ENCODE measurements around the gene EGFR. TPM values are rescaled to one million over a fixed set of nuclear protein-coding genes. Genes with fewer than 3 reads are reported as not detected.

Gene EGFR
- total RNA-seq, 1 donor from 2014 or later = 0.26 TPM

DNA sequence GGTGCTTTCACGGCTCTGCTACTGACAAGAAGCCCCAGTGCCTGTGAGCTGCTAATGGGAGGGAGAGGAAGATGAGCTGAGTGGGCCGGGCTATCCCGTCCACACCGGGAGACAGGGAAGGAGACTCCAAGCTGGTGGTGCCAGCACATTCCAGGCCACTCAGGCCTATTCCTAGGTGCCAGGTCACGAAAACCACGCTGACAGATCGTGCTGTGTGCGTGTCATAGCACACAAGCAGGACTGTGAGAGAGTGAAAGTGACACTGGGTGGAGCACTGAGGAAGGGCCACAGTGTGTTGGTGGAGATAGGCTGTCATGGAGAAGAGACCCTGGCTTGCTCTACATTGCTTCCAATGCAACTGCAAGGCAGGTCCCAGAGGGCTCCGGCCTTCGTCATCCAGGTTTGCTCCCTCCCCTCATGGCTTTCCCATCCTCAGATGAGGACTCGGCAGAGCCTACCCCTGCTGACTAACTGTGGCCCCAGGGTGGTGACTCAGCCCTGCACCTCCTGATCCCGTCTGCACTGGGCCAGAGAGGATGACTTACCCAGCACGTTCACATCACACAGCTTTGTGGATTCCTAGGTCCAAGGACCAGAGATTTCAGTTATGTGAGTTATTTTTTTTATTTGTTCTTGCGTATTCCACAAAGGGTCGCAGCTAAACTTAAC is 167.3 kb downstream of the EGFR start:
- DNase-seq (ENCODE audit: low read depth in 2 of 2) = peak in 1 of 2 donors; percentile 50

DNA sequence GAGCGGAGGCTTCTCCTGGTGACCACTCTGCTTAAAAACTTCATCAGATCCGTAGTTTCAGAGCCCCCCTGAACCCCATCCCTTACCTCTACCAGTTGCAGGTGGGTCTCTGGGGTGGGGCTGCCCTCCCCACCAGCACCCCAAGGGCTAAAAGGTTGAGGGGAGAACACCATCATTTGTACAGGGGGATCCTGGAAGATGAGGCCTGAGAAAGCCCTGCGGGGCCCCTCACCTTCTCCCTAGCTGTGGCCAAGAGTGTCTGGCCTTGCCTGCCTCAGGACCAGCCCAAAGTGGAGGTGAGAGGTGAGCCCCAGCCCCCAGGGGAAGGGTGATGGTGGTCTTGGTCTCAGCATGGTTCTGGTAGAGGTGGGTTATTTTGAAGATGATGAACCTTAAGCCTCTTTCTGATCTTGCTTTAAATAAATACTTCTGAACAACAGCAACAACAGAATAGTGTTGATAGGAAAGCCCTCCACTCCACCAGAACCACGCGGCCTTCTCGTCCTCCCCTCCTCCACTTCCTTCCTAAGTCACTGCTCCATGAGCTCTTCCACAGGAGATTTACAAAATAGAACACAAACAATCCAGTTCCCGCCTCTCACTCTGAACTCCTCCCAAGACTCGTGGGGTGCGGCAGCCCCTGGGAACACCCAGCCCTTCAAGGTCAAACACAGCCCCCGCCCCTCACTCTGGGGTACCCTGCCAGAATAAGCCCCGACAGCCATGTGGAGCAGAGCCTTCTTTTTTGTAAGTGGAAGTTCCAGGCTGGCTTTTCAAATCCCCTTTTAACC is 169.1 kb downstream of the EGFR start:
- DNase-seq (ENCODE audit: low read depth in 2 of 2) = peak in 1 of 2 donors; percentile 48

DNA sequence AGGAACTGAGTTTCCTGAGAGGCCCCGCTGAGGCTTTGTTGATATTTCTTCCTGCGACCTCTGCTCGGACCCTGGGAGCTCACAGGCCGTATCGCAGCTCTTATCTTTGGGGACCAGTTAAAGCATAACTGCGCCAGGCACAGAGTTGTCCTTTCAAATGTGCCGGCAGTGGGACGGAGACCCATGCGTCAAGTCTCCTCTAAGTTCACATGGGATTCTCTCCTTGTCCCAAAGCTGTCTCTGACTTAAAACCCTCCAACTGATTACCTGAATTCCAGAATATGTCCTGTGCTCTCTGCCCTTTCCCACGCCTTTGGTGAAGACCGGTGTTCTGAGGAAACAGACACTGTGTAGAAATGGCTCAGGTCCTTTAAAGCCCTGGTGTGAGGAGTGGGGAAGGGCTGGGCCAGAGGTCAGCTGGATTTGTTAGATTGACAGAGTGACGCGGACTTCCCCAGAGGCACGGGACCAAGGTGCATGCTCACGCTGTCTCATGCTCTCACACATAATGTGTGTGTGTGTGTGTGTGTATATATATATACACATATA is 169.8 kb downstream of the EGFR start:
- no peak for DNase-seq (ENCODE audit: low read depth in 2 of 2)

DNA sequence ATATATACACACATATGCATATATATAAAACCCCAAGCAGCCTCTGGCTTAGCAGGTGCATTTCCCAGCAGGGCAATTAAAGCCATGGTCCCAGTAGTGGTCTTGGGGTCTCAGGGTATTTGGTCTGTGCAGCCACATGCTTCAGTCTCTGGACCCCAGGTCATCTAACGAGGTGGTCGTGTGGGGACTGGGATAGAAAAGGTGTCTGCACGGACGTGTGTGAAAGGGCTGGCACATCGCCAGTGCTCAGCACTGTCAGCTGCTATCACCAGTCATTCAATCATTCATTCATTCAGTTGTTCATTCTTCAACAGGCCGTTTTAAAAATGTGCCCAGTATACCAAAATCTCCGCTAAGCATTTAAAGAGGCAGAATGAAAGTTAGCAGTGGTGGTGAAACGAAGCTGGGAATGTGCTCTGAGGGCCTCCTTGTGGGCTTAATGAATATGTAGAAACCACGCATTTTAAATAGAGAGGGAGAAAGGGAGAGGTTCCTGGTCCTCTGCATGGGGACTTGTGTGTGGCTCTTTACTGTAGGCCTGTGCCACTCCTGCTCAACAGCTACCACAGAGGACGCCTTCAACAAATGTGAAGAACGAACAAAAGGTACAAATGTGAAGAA is 170.4 kb downstream of the EGFR start:
- no peak for DNase-seq (ENCODE audit: low read depth in 2 of 2)

DNA sequence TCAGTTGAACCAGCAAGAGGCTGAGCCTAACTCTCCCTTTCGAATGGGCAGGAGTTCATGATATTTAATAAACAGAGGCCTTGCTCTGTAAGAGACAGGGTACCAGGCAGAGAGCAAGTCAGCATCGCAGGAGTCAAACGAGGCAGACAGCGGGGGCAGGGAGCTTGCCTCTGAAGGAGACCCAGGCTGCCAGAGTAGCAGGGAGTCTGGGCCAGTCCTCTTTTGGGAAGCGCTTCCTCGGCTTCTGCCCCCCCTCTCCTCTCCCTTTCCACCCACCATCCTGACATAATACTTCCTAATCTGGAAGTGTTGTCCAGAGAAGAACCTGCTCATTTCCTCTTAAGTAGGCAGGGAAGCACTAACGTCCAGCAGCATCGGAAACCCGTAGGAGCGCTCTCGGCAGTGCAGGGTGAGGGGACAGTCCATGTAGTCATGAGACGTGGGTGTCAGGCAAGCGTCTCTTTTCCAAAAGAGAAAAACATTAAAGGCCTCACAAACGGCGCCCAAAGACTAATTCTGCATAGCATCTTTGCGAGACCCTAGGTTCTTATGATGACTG is 171.1 kb downstream of the EGFR start:
- no peak for DNase-seq (ENCODE audit: low read depth in 2 of 2)

DNA sequence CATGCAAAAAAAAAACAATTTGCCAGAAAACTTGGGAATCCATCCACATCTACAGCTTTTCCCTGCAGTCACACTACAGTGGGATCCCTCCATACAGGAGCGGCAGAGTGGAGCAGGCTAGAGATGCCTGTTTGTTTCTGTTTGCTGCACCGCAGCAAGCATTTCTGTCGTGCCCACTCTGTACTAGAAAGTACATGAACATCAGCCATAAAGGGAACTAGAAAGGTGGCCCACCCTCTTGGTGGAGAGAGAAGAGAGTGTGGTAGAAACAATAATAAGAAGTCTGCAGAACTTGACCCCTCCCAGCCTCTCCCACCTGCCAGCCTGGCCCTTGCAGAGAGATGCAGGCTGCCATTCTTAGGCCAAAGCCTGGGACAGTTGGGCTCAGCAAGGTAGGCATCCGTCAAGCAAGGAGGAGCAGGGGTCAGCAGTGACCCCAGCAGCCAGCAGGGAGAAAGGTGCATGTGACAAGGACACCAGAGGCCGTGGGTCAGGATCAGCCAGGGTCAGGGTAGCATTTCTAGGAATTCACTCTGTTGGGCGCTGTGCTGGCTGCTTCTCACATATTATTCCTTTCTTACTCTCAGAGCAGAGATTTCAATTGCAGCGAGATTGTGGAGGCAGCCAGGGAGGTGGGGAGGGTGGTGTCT is 171.8 kb downstream of the EGFR start:
- no peak for DNase-seq (ENCODE audit: low read depth in 2 of 2)

DNA sequence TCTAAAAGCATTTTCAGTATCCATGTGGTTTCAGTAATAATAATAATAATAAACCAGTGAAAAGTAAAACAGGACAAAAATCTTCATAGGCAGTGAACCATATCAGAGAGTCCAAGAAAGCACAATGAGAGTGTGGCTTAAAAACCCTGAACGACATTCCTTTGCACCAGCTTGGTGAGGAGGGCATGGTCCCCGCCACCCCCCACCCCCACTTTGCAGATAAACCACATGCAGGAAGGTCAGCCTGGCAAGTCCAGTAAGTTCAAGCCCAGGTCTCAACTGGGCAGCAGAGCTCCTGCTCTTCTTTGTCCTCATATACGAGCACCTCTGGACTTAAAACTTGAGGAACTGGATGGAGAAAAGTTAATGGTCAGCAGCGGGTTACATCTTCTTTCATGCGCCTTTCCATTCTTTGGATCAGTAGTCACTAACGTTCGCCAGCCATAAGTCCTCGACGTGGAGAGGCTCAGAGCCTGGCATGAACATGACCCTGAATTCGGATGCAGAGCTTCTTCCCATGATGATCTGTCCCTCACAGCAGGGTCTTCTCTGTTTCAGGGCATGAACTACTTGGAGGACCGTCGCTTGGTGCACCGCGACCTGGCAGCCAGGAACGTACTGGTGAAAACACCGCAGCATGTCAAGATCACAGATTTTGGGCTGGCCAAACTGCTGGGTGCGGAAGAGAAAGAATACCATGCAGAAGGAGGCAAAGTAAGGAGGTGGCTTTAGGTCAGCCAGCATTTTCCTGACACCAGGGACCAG is 172.5 kb downstream of the EGFR start:
- DNase-seq (ENCODE audit: low read depth in 2 of 2) = no peak

DNA sequence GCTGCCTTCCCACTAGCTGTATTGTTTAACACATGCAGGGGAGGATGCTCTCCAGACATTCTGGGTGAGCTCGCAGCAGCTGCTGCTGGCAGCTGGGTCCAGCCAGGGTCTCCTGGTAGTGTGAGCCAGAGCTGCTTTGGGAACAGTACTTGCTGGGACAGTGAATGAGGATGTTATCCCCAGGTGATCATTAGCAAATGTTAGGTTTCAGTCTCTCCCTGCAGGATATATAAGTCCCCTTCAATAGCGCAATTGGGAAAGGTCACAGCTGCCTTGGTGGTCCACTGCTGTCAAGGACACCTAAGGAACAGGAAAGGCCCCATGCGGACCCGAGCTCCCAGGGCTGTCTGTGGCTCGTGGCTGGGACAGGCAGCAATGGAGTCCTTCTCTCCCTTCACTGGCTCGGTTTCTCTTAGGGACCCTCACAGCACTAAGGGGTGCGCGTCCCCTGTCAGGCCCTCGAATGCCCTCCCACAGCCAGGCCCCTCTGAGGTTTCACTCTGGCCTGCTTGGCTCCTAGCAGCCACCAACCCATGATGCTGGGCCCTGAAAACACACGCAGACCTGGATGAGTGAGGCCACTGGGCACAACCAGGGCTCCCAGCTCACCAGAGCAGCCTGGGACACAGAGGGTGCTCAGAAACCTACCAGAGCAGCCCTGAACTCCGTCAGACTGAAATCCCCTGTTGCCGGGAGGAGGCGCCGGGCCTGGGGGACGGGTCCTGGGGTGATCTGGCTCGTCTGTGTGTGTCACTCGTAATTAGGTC is 173.3 kb downstream of the EGFR start:
- no peak for DNase-seq (ENCODE audit: low read depth in 2 of 2)

DNA sequence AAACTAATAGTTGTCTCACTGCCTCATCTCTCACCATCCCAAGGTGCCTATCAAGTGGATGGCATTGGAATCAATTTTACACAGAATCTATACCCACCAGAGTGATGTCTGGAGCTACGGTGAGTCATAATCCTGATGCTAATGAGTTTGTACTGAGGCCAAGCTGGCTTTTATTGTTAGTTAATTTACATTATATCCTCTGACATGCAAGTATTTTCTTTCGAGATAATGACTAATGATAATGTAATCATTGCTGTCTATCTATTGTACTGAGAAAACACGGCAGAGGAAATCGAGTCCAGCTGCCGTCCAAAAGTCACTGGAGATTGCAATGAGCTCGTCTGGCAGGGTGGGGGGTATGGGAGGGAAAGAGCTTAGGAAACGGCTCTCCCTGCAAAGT is 173.9 kb downstream of the EGFR start:
- peak in 1 of 2 donors; percentile 79 for DNase-seq (ENCODE audit: low read depth in 2 of 2)

DNA sequence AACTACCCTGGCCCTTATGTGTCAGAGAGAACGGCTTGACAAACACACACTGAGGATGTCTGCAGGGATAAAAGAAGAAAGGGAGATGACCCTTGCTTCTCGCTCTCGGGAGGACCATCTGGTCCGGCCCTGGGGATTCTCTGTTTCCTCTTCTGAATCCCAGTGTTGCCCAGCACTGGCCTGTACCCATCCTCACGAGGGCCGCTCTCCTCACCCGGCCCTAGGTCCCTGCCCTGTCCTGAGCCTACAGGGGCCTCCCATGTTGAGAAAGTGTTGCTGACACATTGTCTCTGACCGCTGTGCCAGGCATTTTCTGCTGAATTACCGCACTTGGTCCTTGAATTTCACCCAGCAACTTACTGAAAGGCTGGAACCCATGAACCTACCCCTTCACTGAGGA is 174.4 kb downstream of the EGFR start:
- no peak for DNase-seq (ENCODE audit: low read depth in 2 of 2)

DNA sequence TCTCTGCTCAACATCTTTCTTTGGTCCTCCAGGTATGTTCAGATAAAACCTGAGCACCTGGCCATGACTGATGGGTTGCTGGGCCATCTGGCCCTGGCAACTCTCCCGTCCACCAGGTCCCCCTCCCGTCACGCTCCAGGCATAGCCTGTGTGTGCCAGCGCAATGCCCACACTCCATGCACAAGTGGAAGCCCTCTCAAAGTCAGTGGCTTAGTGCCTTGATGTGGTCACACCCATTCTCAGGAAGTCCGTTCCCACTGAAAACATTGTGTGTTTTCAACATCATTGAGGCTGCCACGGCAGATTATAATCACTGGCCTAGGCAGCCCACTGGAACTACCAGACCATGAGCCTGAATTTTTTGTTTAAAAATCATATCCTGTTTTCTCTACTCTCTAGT is 175.7 kb downstream of the EGFR start:
- DNase-seq (ENCODE audit: low read depth in 2 of 2) = peak in 1 of 2 donors; percentile 23

DNA sequence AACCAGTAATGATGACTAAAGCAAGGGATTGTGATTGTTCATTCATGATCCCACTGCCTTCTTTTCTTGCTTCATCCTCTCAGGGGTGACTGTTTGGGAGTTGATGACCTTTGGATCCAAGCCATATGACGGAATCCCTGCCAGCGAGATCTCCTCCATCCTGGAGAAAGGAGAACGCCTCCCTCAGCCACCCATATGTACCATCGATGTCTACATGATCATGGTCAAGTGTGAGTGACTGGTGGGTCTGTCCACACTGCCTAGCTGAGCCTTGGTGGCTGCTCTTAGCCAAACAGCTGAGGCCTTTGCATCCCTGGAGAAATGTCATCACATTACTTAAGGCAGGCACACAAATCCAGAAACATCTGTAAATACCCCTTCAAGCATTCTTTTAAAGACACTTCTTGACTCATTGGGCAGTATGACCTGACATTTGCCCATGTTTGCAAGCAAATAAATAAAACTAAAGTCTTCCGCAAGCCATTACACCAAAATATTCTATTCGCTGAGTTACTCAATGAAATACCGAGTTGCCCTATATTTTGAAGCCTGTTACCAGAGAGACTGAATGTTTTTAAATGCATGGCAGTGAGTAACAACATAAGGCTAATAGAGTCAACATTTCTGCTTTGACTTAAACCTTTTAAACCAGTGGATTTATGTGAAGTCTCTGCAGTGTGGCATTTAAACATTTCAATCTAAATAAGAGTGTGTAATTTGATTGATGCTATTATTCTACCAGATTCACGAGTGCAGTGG is 180.0 kb downstream of the EGFR start:
- DNase-seq (ENCODE audit: low read depth in 2 of 2) = no peak

DNA sequence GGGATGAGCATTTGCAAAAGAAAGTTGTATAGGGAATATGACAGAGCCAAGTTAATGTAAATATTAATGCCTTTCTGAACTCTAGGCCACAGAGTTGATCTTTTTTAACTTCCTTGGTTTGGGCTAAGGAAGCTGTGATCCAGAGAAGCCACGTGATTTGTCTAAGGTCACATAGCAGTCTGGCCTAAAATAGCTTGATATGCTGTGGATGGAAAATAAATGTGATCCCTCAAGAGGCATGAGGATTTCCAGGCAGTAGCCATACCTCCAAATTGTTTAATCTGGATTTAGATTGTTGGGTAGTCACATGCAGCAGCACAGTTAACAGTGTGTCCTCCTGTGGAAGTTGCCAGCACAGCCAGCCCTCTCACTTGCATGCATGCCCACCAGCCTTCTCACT is 180.6 kb downstream of the EGFR start:
- DNase-seq (ENCODE audit: low read depth in 2 of 2) = no peak

DNA sequence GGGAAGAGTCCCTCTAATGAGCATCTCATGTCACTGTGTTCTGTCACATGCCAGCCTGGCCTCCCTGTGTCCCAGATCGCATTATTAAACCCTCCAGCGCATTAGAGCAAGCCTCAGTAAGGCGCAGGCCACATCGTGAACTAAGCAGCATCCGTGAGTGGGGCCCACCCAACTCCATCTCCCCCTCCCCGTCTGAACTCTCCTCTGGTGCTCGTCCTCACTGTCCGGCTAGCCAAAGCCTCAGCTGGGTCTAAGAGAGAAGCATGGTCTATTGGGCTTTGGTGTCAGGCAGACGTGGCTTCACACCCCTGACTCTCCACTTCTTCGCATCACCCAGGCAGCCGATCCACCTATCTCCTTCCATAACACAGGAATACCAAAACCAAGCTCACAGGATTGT is 181.6 kb downstream of the EGFR start:
- DNase-seq (ENCODE audit: low read depth in 2 of 2) = no peak

DNA sequence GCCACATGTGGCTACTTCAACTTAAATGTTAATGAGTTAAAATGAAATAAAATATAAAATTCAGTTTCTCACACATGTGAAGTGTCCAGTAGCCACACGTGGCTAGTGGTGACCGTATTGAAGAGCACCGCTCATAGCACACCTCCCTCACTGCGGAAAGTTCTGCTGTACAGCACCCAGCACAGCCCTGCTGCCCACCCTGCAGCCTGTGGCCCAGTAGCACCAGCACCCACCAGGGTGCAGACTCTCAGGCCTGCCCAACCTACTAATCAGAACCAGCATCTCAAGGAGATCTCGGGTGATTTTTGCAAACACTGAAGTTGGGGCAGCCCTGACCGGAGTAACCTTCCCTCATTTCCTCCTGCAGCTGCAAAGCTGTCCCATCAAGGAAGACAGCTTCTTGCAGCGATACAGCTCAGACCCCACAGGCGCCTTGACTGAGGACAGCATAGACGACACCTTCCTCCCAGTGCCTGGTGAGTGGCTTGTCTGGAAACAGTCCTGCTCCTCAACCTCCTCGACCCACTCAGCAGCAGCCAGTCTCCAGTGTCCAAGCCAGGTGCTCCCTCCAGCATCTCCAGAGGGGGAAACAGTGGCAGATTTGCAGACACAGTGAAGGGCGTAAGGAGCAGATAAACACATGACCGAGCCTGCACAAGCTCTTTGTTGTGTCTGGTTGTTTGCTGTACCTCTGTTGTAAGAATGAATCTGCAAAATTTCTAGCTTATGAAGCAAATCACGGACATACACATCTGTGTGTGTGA is 183.5 kb downstream of the EGFR start:
- DNase-seq (ENCODE audit: low read depth in 2 of 2) = no peak

DNA sequence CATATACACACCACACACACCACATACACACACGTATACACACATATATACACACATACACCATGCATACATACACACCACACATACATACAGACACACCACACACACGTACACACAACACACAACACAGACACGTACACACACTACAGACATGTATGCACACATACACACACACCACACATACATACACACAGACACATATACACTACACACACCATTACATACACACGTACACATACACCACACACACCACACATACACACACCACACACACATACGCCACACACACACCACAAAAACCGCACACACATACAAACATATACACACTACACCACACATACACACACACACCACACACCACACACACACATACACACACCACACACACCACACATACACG is 184.5 kb downstream of the EGFR start:
- no peak for DNase-seq (ENCODE audit: low read depth in 2 of 2)

DNA sequence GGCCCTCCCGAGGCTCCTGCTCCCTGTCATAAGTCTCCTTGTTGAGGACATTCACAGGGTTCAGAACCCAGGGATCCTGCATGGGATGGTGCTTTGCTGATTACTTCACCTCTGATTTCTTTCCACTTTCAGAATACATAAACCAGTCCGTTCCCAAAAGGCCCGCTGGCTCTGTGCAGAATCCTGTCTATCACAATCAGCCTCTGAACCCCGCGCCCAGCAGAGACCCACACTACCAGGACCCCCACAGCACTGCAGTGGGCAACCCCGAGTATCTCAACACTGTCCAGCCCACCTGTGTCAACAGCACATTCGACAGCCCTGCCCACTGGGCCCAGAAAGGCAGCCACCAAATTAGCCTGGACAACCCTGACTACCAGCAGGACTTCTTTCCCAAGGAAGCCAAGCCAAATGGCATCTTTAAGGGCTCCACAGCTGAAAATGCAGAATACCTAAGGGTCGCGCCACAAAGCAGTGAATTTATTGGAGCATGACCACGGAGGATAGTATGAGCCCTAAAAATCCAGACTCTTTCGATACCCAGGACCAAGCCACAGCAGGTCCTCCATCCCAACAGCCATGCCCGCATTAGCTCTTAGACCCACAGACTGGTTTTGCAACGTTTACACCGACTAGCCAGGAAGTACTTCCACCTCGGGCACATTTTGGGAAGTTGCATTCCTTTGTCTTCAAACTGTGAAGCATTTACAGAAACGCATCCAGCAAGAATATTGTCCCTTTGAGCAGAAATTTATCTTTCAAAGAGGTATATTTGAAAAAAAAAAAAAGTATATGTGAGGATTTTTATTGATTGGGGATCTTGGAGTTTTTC is 186.5 kb downstream of the EGFR start:
- DNase-seq (ENCODE audit: low read depth in 2 of 2) = no peak

All from dermis microvascular lymphatic vessel endothelial cell (primary cell).